ENCODE data around the gene PNKP.

Gene PNKP

GRCh38 chr19:49889687-49890348, 22.4 kb upstream of the PNKP start:
- no peak for DNase-seq

GRCh38 chr19:49889038-49889686, 21.8 kb upstream of the PNKP start:
- no peak for DNase-seq

- no peak for DNase-seq
Measured at GRCh38 chr19:49888510-49888824, 21.1 kb upstream of the PNKP start.

- DNase-seq = no peak
Measured at GRCh38 chr19:49887665-49888509, 20.5 kb upstream of the PNKP start.

GRCh38 chr19:49887037-49887664, 19.8 kb upstream of the PNKP start:
- no peak for DNase-seq

GRCh38 chr19:49884760-49885159, 17.4 kb upstream of the PNKP start:
- no peak for DNase-seq

GRCh38 chr19:49884109-49884508, 16.7 kb upstream of the PNKP start:
- DNase-seq = no peak

GRCh38 chr19:49883094-49883493, 15.7 kb upstream of the PNKP start:
- no peak for DNase-seq

GRCh38 chr19:49882643-49883042, 15.3 kb upstream of the PNKP start:
- DNase-seq = no peak

GRCh38 chr19:49881672-49882394, 14.5 kb upstream of the PNKP start:
- no peak for DNase-seq

- no peak for DNase-seq
Measured at GRCh38 chr19:49881186-49881585, 13.8 kb upstream of the PNKP start.

GRCh38 chr19:49880162-49880869, 12.9 kb upstream of the PNKP start:
- DNase-seq = no peak

- DNase-seq = no peak
Measured at GRCh38 chr19:49879243-49879963, 12.0 kb upstream of the PNKP start.

GRCh38 chr19:49878744-49879070, 11.3 kb upstream of the PNKP start:
- DNase-seq = no peak

GRCh38 chr19:49877879-49878743, 10.7 kb upstream of the PNKP start:
- peak; percentile 93 for DNase-seq

GRCh38 chr19:49877020-49877878, 9.9 kb upstream of the PNKP start, which contains the start of the genes AKT1S1 and TBC1D17:
Gene AKT1S1 (minus strand): TSS chr19:49877355. CDS start chr19:49873295, 4,060 bp downstream.
Gene TBC1D17 (plus strand): TSS chr19:49877702. CDS start chr19:49877724, 22 bp downstream.
- DNase-seq = peak; percentile 99

GRCh38 chr19:49876422-49877019, 9.1 kb upstream of the PNKP start:
- peak; percentile 98 for DNase-seq

GRCh38 chr19:49875857-49876421, 8.6 kb upstream of the PNKP start:
- DNase-seq = no peak

GRCh38 chr19:49875177-49875576, 7.8 kb upstream of the PNKP start:
- DNase-seq = no peak
